Measurements from ENCODE around the gene CSGALNACT2. TPM values are rescaled to one million over a fixed set of nuclear protein-coding genes. Genes with fewer than 3 reads are reported as not detected.

CSGALNACT2 gene
- polyA plus RNA-seq, 3 donors, result 17.9 to 20.7 (median 18.9) TPM

DNA sequence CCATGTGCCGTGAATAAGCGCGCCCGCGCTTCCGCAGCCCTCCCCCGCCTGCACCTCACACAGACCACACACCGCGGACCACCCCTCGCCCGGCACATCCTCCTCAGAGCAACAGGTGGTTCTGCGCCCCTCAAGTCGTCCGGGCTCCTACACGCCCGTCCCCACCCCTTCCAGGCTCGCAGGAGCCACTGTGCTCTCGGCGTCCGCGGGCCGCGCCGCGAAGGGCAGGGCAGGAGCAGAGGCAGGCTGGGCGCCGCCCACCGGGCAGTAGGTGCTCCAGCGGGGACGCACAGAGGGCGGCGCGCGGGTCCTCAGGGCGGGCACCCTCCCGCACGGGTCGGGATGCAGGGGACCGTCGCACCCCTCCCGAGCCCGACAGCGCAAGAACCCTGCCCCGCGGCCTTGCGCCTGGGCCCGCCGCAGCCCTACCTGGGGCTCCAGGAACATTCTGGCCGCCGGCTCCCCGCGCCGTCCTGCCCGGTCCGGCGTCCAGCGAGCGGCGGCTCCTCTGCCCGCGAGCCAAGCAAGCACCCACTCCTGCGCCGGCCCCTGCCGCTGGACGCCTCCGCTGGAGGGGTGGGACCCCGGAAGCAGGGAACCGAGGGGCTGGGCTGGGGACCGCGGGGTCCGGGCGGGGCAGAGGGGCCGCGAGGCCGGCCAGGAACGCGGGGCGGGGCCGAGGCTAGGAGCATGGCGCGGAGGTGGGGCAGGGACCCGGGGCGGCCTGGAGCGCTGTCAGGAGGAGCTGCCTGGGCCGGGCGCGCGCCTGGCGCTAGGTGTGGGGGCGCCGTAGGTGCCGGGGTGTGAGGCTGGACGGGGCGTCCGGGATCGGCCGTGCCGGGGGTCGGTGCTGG lies 91.2 kb downstream of the CSGALNACT2 start:
- no peak for DNase-seq (ENCODE audit: extremely low read depth in 1 of 11, low read depth in 9 of 11, low spot score in 4 of 11)

DNA sequence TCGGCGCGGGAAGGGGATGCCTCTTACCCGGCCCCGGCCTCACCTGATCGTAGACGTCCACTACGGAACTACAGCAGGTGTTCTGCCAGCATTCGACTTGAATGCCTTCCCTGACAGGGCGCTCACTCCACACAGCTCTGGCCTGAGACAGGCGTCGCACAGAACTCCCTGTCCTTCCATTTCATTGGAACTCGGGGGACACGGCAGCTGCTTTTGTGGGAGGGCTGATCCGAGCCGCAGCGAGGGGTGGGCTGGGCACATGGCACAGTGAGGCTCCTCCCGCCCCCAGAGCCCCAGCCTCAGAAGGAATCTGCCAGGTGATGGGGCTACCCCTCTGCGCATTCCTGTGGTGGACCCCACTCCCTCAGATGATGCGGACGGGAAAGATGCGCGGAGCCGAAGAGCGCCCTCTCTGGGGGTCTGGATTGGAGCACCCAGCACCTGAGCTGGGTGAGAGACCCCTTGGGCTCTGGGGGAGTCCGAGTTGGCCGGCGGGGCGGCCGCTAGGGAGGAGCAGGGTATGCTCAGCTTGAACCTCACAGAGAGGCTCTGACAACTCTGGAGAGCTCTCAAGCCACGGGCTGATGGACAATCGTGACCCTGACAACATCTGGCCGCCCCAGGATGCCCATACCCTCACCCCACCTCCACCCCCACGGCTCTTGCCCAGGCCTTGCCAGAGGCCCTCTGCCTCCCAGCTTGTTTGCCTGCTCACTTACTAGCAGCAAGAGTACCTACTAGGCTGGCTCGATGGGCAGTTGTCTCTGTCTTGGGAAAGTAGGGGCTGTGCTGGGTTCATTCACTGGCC lies 92.1 kb downstream of the CSGALNACT2 start:
- DNase-seq (ENCODE audit: extremely low read depth in 1 of 11, low read depth in 9 of 11, low spot score in 4 of 11), result no peak

GRCh38 chr10:43230909-43231522 lies 92.8 kb downstream of the CSGALNACT2 start:
- DNase-seq (ENCODE audit: extremely low read depth in 1 of 11, low read depth in 9 of 11, low spot score in 4 of 11), result no peak

GRCh38 chr10:43231523-43232078 lies 93.4 kb downstream of the CSGALNACT2 start:
- no peak for DNase-seq (ENCODE audit: extremely low read depth in 1 of 11, low read depth in 9 of 11, low spot score in 4 of 11)

DNA sequence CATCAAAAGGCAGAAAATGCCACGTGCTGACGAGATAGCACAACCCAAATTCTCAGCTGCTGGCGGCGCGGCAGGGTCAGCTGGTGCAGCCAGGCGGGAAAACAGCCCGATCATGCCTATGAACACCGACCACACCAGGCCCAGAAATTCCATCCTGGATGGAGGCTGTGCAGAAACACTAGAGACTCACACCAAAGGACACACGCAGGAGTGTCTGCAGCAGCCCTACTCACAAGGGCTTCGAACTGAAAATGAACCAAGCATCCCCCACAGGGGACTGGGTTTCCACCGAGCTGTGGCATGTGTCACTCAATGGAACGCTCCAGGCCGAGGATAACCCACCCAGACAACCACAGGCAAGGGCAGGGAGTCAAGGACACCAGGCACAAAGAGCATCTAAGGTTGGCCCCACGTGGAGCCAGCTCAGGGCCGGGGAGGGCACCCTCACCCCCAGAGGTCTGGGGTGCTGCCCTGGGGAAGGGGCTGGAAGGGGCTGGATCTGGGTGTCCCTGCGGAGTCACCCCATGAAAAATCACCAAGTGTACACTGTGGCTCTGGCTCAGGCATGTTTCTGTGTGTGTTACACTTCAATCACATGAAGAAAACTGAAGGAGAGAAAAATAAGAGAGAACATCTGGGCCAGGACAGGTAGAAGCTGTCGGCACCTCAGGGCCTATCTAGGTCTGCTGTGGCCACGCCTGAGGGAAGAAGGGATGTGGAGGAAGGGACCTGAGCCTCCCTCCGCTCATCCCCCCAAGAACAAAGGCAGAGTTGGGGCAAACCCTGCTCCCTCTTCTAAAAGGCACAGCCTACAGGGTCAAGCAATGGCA lies 95.6 kb downstream of the CSGALNACT2 start:
- DNase-seq (ENCODE audit: extremely low read depth in 1 of 11, low read depth in 9 of 11, low spot score in 4 of 11), result no peak

DNA sequence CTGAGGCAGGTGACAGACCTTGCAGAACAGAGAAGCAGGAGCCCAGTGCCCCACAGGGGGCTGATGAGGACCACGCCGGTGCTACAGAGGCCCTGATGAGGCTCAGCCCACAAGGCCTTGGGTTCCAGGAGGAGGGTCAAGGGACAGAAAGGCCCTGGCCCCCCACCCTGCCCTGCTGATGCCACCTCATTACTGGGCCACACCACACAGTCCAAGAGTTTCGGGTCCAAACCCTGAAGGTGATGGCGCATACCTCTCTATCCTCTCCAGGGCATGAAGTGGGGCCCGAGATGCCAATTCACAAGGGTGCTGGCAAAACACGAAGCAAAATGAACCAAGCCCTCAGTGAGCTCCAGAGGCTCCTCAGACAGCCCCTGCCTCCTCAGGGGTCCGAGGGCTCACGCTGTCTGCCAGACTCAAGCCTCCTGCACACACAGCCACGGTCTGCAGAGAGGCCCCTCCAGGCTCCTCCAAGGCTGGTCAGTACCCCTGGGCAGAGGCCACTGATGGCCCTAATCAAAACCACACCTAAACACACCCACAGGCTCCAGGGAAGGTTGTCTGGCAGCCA lies 96.3 kb downstream of the CSGALNACT2 start:
- no peak for DNase-seq (ENCODE audit: extremely low read depth in 1 of 11, low read depth in 9 of 11, low spot score in 4 of 11)

Other genes with a start within 250 kb of the CSGALNACT2 start
- 10 to 100 TPM; 18.8 to 43.4 (median 23.8) TPM for gene RET, start 61.4 kb upstream of the CSGALNACT2 start, polyA plus RNA-seq (ENCODE audit: insufficient read length in 3 of 3)
- 1 to 10 TPM; 1.2 to 2.0 (median 1.7) TPM for gene RASGEF1A, start 128.6 kb downstream of the CSGALNACT2 start, polyA plus RNA-seq (ENCODE audit: insufficient read length in 3 of 3)
- 1 to 10 TPM in 1 of 3 donors, under 1 TPM in 2; 0.22 to 5.5 (median 0.54) TPM for gene FXYD4, start 233.2 kb downstream of the CSGALNACT2 start, polyA plus RNA-seq (ENCODE audit: insufficient read length in 3 of 3)